NT2/D1 (cell line): ENCODE results near the gene ZNF511.
"Not testable (repeated sequence)": the region's sequence is repeated elsewhere in the genome, so short reads cannot be mapped to it uniquely, and the experiment has no call there.

ENCODE experiments used
- YY1 ChIP-seq: IDR thresholded peaks from 2 replicates; pipeline ENCODE4 v1.6.1; 2011; ENCODE audit not compliant: insufficient read length, insufficient read depth
- ZNF274 ChIP-seq: IDR thresholded peaks from 2 replicates; pipeline ENCODE4 v1.6.1; 2011; ENCODE audit warnings: mild to moderate bottlenecking, low read depth, low read length

- not testable (repeated sequence) for TF ChIP-seq YY1, ZNF274
Observed at GRCh38 chr10:133322064-133322709, 13.5 kb downstream of the ZNF511 start.
